ENCODE measurements around the gene TRIM10. TPM values are rescaled to one million over a fixed set of nuclear protein-coding genes. Genes with fewer than 3 reads are reported as not detected.
"Not testable (repeated sequence)": the region's sequence is repeated elsewhere in the genome, so short reads cannot be mapped to it uniquely, and the experiment has no call there.

Gene TRIM10
- total and polyA plus RNA-seq, 7 donors, result 0.36 to 4.8 (median 3.1) TPM; not detected in 3

DNA sequence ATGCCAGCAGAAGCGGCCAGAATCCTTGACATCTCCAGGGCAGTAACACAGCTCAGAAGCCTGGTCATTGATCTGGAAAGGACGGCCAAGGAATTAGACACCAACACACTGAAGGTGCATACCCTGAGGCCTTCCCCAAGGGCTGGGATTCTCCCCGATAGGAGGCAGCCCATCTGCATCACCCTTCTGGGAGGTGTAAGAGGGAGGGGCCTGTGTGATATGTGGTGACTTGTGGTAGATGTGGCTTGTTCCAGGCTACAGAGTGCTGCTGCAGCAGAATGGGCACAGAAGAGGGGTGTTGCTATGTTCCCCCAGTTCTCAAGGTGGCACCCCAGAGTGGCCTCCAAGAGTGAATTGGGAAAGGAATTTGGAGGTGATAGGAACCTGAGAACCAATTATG, 13.9 kb downstream of the TRIM10 start:
- Histone ChIP-seq H3K27me3 (peaks cover 0 to 27% (median 7%) of the 10 kb centered on the region in 3 donors), H3K9me3 (no peaks in the 10 kb centered on the region), H3K4me1 (no peaks in the 10 kb centered on the region), H3K4me3 (no peak overlapping the region), H3K36me3 (no peaks in the 10 kb centered on the region), H3K27ac (no peak overlapping the region)
- TF ChIP-seq EP300 (IDR thresholded peaks at IDR 0.05) (no peak), POLR2A (IDR thresholded peaks at IDR 0.05) (no peak), POLR2AphosphoS5 (IDR thresholded peaks at IDR 0.05) (no peak)
- TF ChIP-seq, protein P1, sequence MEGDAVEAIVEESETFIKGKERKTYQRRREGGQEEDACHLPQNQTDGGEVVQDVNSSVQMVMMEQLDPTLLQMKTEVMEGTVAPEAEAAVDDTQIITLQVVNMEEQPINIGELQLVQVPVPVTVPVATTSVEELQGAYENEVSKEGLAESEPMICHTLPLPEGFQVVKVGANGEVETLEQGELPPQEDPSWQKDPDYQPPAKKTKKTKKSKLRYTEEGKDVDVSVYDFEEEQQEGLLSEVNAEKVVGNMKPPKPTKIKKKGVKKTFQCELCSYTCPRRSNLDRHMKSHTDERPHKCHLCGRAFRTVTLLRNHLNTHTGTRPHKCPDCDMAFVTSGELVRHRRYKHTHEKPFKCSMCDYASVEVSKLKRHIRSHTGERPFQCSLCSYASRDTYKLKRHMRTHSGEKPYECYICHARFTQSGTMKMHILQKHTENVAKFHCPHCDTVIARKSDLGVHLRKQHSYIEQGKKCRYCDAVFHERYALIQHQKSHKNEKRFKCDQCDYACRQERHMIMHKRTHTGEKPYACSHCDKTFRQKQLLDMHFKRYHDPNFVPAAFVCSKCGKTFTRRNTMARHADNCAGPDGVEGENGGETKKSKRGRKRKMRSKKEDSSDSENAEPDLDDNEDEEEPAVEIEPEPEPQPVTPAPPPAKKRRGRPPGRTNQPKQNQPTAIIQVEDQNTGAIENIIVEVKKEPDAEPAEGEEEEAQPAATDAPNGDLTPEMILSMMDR (IDR thresholded peaks at IDR 0.05), result no peak
- intact Hi-C loops (cut with DNase I), result no loop called here
- WGBS, 2 donors, result 81 to 86% methylated on average over 3 of the region's 3 CpGs
- DNase-seq, result no peak

DNA sequence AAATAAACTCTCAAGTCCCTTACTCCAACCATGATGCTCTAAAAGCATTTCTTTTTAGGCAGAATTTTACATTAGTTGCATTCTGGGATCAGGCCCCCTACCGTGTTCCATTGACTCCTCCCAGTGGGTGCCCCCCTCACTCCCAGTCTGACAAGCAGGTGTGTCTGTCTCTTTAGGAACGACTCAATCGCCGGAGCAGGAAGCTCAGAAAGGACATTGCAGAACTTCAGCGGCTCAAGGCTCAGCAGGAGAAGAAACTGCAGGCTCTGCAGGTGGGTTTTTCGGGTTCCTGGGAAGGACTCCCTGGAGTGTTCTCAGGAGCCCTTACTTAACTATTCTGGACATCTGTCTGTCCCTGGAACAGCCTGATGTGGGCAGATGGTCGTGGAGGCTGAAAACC, 15.2 kb downstream of the TRIM10 start:
- intact Hi-C loops (cut with DNase I), result no loop called here
- Histone ChIP-seq H3K27ac (no peak overlapping the region), H3K36me3 (no peaks in the 10 kb centered on the region), H3K4me3 (no peak overlapping the region), H3K9me3 (no peaks in the 10 kb centered on the region), H3K4me1 (no peaks in the 10 kb centered on the region), H3K27me3 (peaks cover 0 to 27% (median 7%) of the 10 kb centered on the region in 3 donors)
- 70 to 76% methylated on average over 7 of the region's 7 CpGs for WGBS, 2 donors
- TF ChIP-seq EP300 (IDR thresholded peaks at IDR 0.05), result no peak
- TF ChIP-seq, protein P1 (IDR thresholded peaks at IDR 0.05), result no peak
- no peak for TF ChIP-seq POLR2AphosphoS5 (IDR thresholded peaks at IDR 0.05)
- no peak for TF ChIP-seq POLR2A (IDR thresholded peaks at IDR 0.05)
- DNase-seq, result no peak

DNA sequence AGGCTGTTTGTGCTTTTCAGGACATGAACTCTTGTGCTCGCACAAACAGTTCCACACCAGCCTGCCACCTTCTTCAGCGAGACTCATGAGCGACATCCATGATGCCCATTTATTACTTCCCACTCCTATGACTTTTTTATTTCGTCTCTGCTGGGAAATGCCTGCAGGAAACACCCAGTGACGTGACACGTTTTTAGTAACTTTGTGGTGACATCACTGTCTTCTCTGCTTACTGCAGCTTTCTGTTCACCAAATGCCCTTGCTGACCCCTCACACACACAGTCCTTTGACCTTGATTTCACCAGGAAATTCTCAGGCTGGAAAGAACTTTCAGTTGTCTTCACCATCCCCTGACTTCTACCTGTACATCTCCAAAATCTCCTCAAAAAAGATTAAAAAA, 16.2 kb downstream of the TRIM10 start:
- Histone ChIP-seq H3K27me3 (peaks cover 0 to 27% (median 7%) of the 10 kb centered on the region in 3 donors), H3K27ac (no peak overlapping the region), H3K4me1 (no peaks in the 10 kb centered on the region), H3K36me3 (no peaks in the 10 kb centered on the region), H3K9me3 (no peaks in the 10 kb centered on the region), H3K4me3 (no peak overlapping the region)
- TF ChIP-seq POLR2AphosphoS5 (IDR thresholded peaks at IDR 0.05) (no peak), EP300 (IDR thresholded peaks at IDR 0.05) (no peak), POLR2A (IDR thresholded peaks at IDR 0.05) (no peak)
- TF ChIP-seq, protein P1 (IDR thresholded peaks at IDR 0.05), result no peak
- DNase-seq, result no peak
- 59 to 71% methylated on average over 6 of the region's 6 CpGs for WGBS, 2 donors
- intact Hi-C loops (cut with DNase I), result no loop called here

- H3K27me3 ChIP-seq, result peaks cover 0 to 27% (median 7%) of the 10 kb centered on the region in 3 donors
- TF ChIP-seq POLR2AphosphoS5 (IDR thresholded peaks at IDR 0.05) (no peak), POLR2A (IDR thresholded peaks at IDR 0.05) (no peak), EP300 (IDR thresholded peaks at IDR 0.05) (no peak)
- TF ChIP-seq, protein P1 (IDR thresholded peaks at IDR 0.05), result no peak
- 13 to 61% methylated on average over 2 of the region's 2 CpGs for WGBS, 2 donors
Measured at GRCh38 chr6:30143780-30144179, 17.2 kb downstream of the TRIM10 start.

GRCh38 chr6:30142665-30143064, 18.3 kb downstream of the TRIM10 start:
- 75 to 76% methylated on average over 3 of the region's 3 CpGs for WGBS, 2 donors
- Histone ChIP-seq H3K27ac (no peak overlapping the region), H3K4me1 (no peaks in the 10 kb centered on the region), H3K9me3 (no peaks in the 10 kb centered on the region), H3K27me3 (peaks cover 0 to 34% (median 6%) of the 10 kb centered on the region in 3 donors), H3K4me3 (no peak overlapping the region), H3K36me3 (no peaks in the 10 kb centered on the region)
- no peak for DNase-seq
- intact Hi-C loops (cut with DNase I), result no loop called here
- TF ChIP-seq POLR2A (IDR thresholded peaks at IDR 0.05) (no peak), EP300 (IDR thresholded peaks at IDR 0.05) (no peak), POLR2AphosphoS5 (IDR thresholded peaks at IDR 0.05) (no peak)
- TF ChIP-seq, protein P1 (IDR thresholded peaks at IDR 0.05), result no peak

More at GRCh38 chr6:30143780-30144179, 17.2 kb downstream of the TRIM10 start:
- Histone ChIP-seq H3K4me1 (no peaks in the 10 kb centered on the region), H3K27ac (no peak overlapping the region), H3K36me3 (no peaks in the 10 kb centered on the region), H3K4me3 (no peak overlapping the region), H3K9me3 (no peaks in the 10 kb centered on the region)
- DNase-seq, result no peak
- intact Hi-C loops (cut with DNase I), result no loop called here

- H3K4me3 ChIP-seq; H3K4me1 ChIP-seq; H3K27ac ChIP-seq; intact Hi-C loops (cut with DNase I); H3K9me3 ChIP-seq; DNase-seq; H3K36me3 ChIP-seq: not testable (repeated sequence)
- WGBS, 2 donors, result 86 to 90% methylated on average over 8 of the region's 8 CpGs
- H3K27me3 ChIP-seq, result peaks cover 0 to 26% (median 0%) of the 10 kb centered on the region in 3 donors
Measured at GRCh38 chr6:30140240-30140639, 20.8 kb downstream of the TRIM10 start.
